Thymus (tissue), 11 donors: ENCODE measurements around the gene MMD2. TPM values are rescaled to one million over a fixed set of nuclear protein-coding genes. Genes with fewer than 3 reads are reported as not detected.

Experiments used
- DNase-seq, 9 donors: peaks; one replicate each; pipeline ENCODE4 v3.0.0-alpha.2; 2013; ENCODE audit warnings: low spot score in 9 of 9, low read depth in 6 of 9, missing footprints in 1 of 9
- H3K27ac ChIP-seq, 2 donors: one replicate each; pipeline ENCODE4 v1.5.1; 2013; ENCODE audit warnings: control low read depth in 1 of 2, low read depth in 1 of 2, low read length in 1 of 2, mild to moderate bottlenecking in 1 of 2, moderate library complexity in 1 of 2
- H3K27me3 ChIP-seq, 2 donors: one replicate each; pipeline ENCODE4 v1.5.1; 2013; ENCODE audit warnings: low read length in 1 of 2; ENCODE audit not compliant: control insufficient read depth in 2 of 2, insufficient read depth in 1 of 2
- H3K36me3 ChIP-seq, 2 donors: one replicate each; pipeline ENCODE4 v1.5.1; 2013; ENCODE audit warnings: low read length in 1 of 2, mild to moderate bottlenecking in 1 of 2, moderate library complexity in 1 of 2; ENCODE audit not compliant: control insufficient read depth in 2 of 2, insufficient read depth in 2 of 2
- H3K4me1 ChIP-seq, 2 donors: one replicate each; pipeline ENCODE4 v1.5.1; 2013; ENCODE audit warnings: low read length in 2 of 2; ENCODE audit not compliant: control insufficient read depth in 2 of 2, insufficient read depth in 2 of 2
- H3K4me3 ChIP-seq, 2 donors: one replicate each; pipeline ENCODE4 v1.5.1; 2013; ENCODE audit warnings: low read length in 2 of 2, control low read depth in 1 of 2, mild to moderate bottlenecking in 1 of 2
- H3K9me3 ChIP-seq, 2 donors: one replicate each; pipeline ENCODE4 v1.5.1; 2013; ENCODE audit warnings: low read length in 1 of 2, mild to moderate bottlenecking in 1 of 2; ENCODE audit not compliant: control insufficient read depth in 2 of 2, insufficient read depth in 1 of 2
- WGBS: extraction: QIAGEN DNeasy Blood & Tissue Kit; methylation state at CpG from one replicate; pipeline ENCODE4 v1.1.7; 2013; 5-methylcytosine and 5-hydroxymethylcytosine counted together
- polyA plus RNA-seq: library from polyadenylated mRNA; stranded (reverse); fragments of 200-250 nt; gene quantifications from one replicate; pipeline ENCODE4 v1.2.3, GENCODE V29; 2013
- total RNA-seq: library from RNA; stranded (reverse); fragments of 120-200 nt; gene quantifications from one replicate; pipeline ENCODE4 v1.2.4, GENCODE V29; 2013
- donor health status: healthy.

MMD2 gene
- total and polyA plus RNA-seq, 2 donors: 0.07 TPM; not detected in 1

GRCh38 chr7:4856336-4857057, 102.5 kb downstream of the MMD2 start:
- H3K4me1 ChIP-seq: no peaks in the 10 kb centered on the region
- peaks cover under 1 to 3% of the 10 kb centered on the region in 2 donors for H3K9me3 ChIP-seq
- 93% methylated on average over 10 of the region's 10 CpGs for WGBS
- no peak overlapping the region for H3K27ac ChIP-seq
- no peak overlapping the region for H3K4me3 ChIP-seq
- H3K36me3 ChIP-seq: no peaks in the 10 kb centered on the region
- H3K27me3 ChIP-seq: peaks cover 1 to 11% of the 10 kb centered on the region in 2 donors
- DNase-seq: no peak

Other genes with a start within 250 kb of the MMD2 start
- gene AP5Z1, start 183.6 kb downstream of the MMD2 start, total RNA-seq: 19.2 TPM
- gene AP5Z1, start 183.6 kb downstream of the MMD2 start, polyA plus RNA-seq: 104 TPM
- gene PAPOLB, start 97.2 kb downstream of the MMD2 start, total RNA-seq: under 0.01 TPM
- gene PAPOLB, start 97.2 kb downstream of the MMD2 start, polyA plus RNA-seq: 0.02 TPM
- gene RADIL, start 75.5 kb downstream of the MMD2 start, total RNA-seq: 0.19 TPM
- gene RADIL, start 75.5 kb downstream of the MMD2 start, polyA plus RNA-seq: 0.91 TPM
- 8.0 TPM for gene RBAK, start 86.7 kb upstream of the MMD2 start, total RNA-seq
- gene RBAK, start 86.7 kb upstream of the MMD2 start, polyA plus RNA-seq: 7.9 TPM
- 38.1 TPM for gene WIPI2, start 231.0 kb upstream of the MMD2 start, total RNA-seq
- gene WIPI2, start 231.0 kb upstream of the MMD2 start, polyA plus RNA-seq: 48.8 TPM